T-helper 2 cell (primary cell): Measurements from ENCODE around the gene RBM10.
A peak's percentile ranks its signal among the peaks of the same experiment; 100 is the strongest.

Experiments
- DNase-seq, 5 experiments: peaks; one replicate each; pipeline versions ENCODE4 v3.0.0 to v3.0.0-alpha.2; 2012 to 2022

Gene RBM10

GRCh38 chrX:47198026-47198686 lies 53.1 kb downstream of the RBM10 start:
- no peak for DNase-seq

GRCh38 chrX:47198687-47199080 lies 53.7 kb downstream of the RBM10 start:
- DNase-seq = no peak

GRCh38 chrX:47199286-47199685 lies 54.3 kb downstream of the RBM10 start:
- no peak for DNase-seq

- no peak for DNase-seq
Observed at GRCh38 chrX:47200385-47201150, 55.5 kb downstream of the RBM10 start.

- DNase-seq = no peak
Observed at GRCh38 chrX:47201345-47201944, 56.4 kb downstream of the RBM10 start.

- DNase-seq = no peak
Observed at GRCh38 chrX:47202316-47202715, 57.3 kb downstream of the RBM10 start.

- no peak for DNase-seq
Observed at GRCh38 chrX:47202877-47203276, 57.9 kb downstream of the RBM10 start.

- no peak for DNase-seq
Observed at GRCh38 chrX:47204970-47205369, 59.9 kb downstream of the RBM10 start.

- DNase-seq = no peak
Observed at GRCh38 chrX:47206316-47206715, 61.3 kb downstream of the RBM10 start.

- no peak for DNase-seq
Observed at GRCh38 chrX:47208108-47208507, 63.1 kb downstream of the RBM10 start.

- no peak for DNase-seq
Observed at GRCh38 chrX:47209508-47210238, 64.7 kb downstream of the RBM10 start.

GRCh38 chrX:47210661-47211425 lies 65.8 kb downstream of the RBM10 start:
- no peak for DNase-seq

- DNase-seq = no peak
Observed at GRCh38 chrX:47212381-47213293, 67.6 kb downstream of the RBM10 start.

- DNase-seq = no peak
Observed at GRCh38 chrX:47214435-47215077, 69.5 kb downstream of the RBM10 start.

- DNase-seq = no peak
Observed at GRCh38 chrX:47215291-47215900, 70.4 kb downstream of the RBM10 start.

- no peak for DNase-seq
Observed at GRCh38 chrX:47216393-47216925, 71.4 kb downstream of the RBM10 start.

- DNase-seq = peak in 1 of 5 experiments; percentile 13
Observed at GRCh38 chrX:47217121-47217851, 72.3 kb downstream of the RBM10 start.

- peak; percentile 81 to 100 (median 93) for DNase-seq
Observed at GRCh38 chrX:47217852-47218279, 72.8 kb downstream of the RBM10 start.

GRCh38 chrX:47218280-47218919 lies 73.4 kb downstream of the RBM10 start, which contains the start of gene CDK16:
Gene CDK16, plus strand, starts transcription at chrX:47218681. Its CDS starts 4,877 bp downstream, at chrX:47223558.
- peak; percentile 37 to 88 (median 53) for DNase-seq
